Fibroblast of lung (primary cell): ENCODE results near the gene CORO2A. TPM values are rescaled to one million over a fixed set of nuclear protein-coding genes. Genes with fewer than 3 reads are reported as not detected.

Experiments
- DNase-seq, 2 donors: peaks; one replicate each; pipeline versions ENCODE4 v3.0.0 to v3.0.0-alpha.2; 2010; ENCODE audit warnings: low read depth in 2 of 2
- H2AFZ ChIP-seq: 2 replicates; pipeline ENCODE4 v1.5.1; 2012; ENCODE audit warnings: low read length, control low read depth, inconsistent platforms
- H3K27ac ChIP-seq: 2 replicates; pipeline ENCODE4 v1.5.1; 2011; ENCODE audit warnings: low read length, control low read depth; ENCODE audit not compliant: insufficient read depth
- H3K27me3 ChIP-seq: 2 replicates; pipeline ENCODE4 v1.5.1; 2011; ENCODE audit warnings: mild to moderate bottlenecking, low read length; ENCODE audit not compliant: control insufficient read depth, insufficient read depth
- H3K36me3 ChIP-seq: 2 replicates; pipeline ENCODE4 v1.5.1; 2011; ENCODE audit warnings: low read length; ENCODE audit not compliant: control insufficient read depth, insufficient read depth
- H3K4me1 ChIP-seq: 2 replicates; pipeline ENCODE4 v1.5.1; 2011; ENCODE audit warnings: low read length; ENCODE audit not compliant: control insufficient read depth, insufficient read depth; ENCODE audit errors: extremely low read depth
- H3K4me2 ChIP-seq: 2 replicates; pipeline ENCODE4 v1.5.1; 2011; ENCODE audit warnings: low read length, control low read depth; ENCODE audit not compliant: insufficient read depth; ENCODE audit errors: extremely low read depth
- H3K4me3 ChIP-seq, 4 experiments: fragments of 200-600 bp in 1 of 4; sonication (generic) in 1 of 4; replicated peaks in 1 of 4; 2 replicates each; pipeline ENCODE4 v1.5.1; 2011 to 2016; ENCODE audit warnings: low read length in 4 of 4, low read depth in 3 of 4, mild to moderate bottlenecking in 3 of 4, control low read depth in 2 of 4, inconsistent platforms in 1 of 4, mixed read lengths in 1 of 4; ENCODE audit not compliant: insufficient read depth in 1 of 4; ENCODE audit errors: control extremely low read depth in 1 of 4
- H3K79me2 ChIP-seq: 2 replicates; pipeline ENCODE4 v1.5.1; 2012; ENCODE audit warnings: mild to moderate bottlenecking, low read length, inconsistent platforms; ENCODE audit not compliant: control insufficient read depth, insufficient read depth
- H3K9ac ChIP-seq: 2 replicates; pipeline ENCODE4 v1.5.1; 2011; ENCODE audit warnings: mild to moderate bottlenecking, low read length, control low read depth; ENCODE audit not compliant: insufficient read depth
- H3K9me3 ChIP-seq: 2 replicates; pipeline ENCODE4 v1.5.1; 2012; ENCODE audit warnings: low read depth, low read length; ENCODE audit not compliant: control insufficient read depth, insufficient read depth
- H4K20me1 ChIP-seq: 2 replicates; pipeline ENCODE4 v1.5.1; 2011; ENCODE audit warnings: low read length; ENCODE audit not compliant: control insufficient read depth, insufficient read depth; ENCODE audit errors: extremely low read depth
- CTCF ChIP-seq, 2 donors: IDR thresholded peaks in 1 of 2; conservative IDR thresholded peaks in 1 of 2; 1 replicate in 1 of 2; 2 replicates in 1 of 2; pipeline ENCODE4 v1.5.1; 2011 to 2012; ENCODE audit warnings: low read length in 2 of 2, control low read depth in 1 of 2, inconsistent platforms in 1 of 2, low read depth in 1 of 2, mild to moderate bottlenecking in 1 of 2
- EZH2 ChIP-seq: IDR thresholded peaks from 2 replicates; pipeline ENCODE4 v1.5.1; 2012; ENCODE audit warnings: low read length, control low read depth, mild to moderate bottlenecking; ENCODE audit errors: missing control alignments
- polyA plus RNA-seq, 2 donors: library from polyadenylated mRNA; depleted of rRNA in 1 of 2; stranded (reverse) in 1 of 2; unstranded in 1 of 2; fragments of >200 nt; gene quantifications; 2 replicates each; pipeline ENCODE4 v1.2.1, GENCODE V29; 2011 to 2012; ENCODE audit warnings: missing spikeins in 1 of 2
- total RNA-seq: library from RNA; depleted of rRNA; stranded (reverse); fragments of >200 nt; gene quantifications from 2 replicates; pipeline ENCODE4 v1.2.1, GENCODE V29; 2014

Gene CORO2A
- total and polyA plus RNA-seq, 2 donors (not counting 1 experiment from before 2014, with no cell fraction given): 0.11 to 0.50 TPM

GRCh38 chr9:98228392-98229089, 36.1 kb upstream of the CORO2A start:
- no peak overlapping the region for H3K4me2 ChIP-seq
- DNase-seq: no peak
- H3K9ac ChIP-seq: no peak overlapping the region
- H3K27me3 ChIP-seq: no peaks in the 10 kb centered on the region
- peaks cover 22% of the 10 kb centered on the region for H3K4me1 ChIP-seq
- no peak overlapping the region for H2AFZ ChIP-seq
- H4K20me1 ChIP-seq: no peaks in the 10 kb centered on the region
- no peaks in the 10 kb centered on the region for H3K79me2 ChIP-seq
- no peak overlapping the region for H3K27ac ChIP-seq
- H3K9me3 ChIP-seq: no peaks in the 10 kb centered on the region
- no peak overlapping the region for H3K4me3 ChIP-seq
- H3K36me3 ChIP-seq: peaks cover 11% of the 10 kb centered on the region
- TF ChIP-seq EZH2: no peak
- no peak for TF ChIP-seq CTCF (conservative IDR thresholded peaks at IDR 0.05 in 1 of 2, IDR thresholded peaks at IDR 0.05 in 1 of 2; ENCODE audit: low read depth in 1 of 2, low read length in 2 of 2)

GRCh38 chr9:98227883-98228282, 35.4 kb upstream of the CORO2A start:
- no peak for TF ChIP-seq CTCF (conservative IDR thresholded peaks at IDR 0.05 in 1 of 2, IDR thresholded peaks at IDR 0.05 in 1 of 2; ENCODE audit: low read depth in 1 of 2, low read length in 2 of 2)
- TF ChIP-seq EZH2: no peak
- H3K79me2 ChIP-seq: no peaks in the 10 kb centered on the region
- no peak overlapping the region for H3K9ac ChIP-seq
- H3K4me1 ChIP-seq: peaks cover 23% of the 10 kb centered on the region
- H3K36me3 ChIP-seq: peaks cover 7% of the 10 kb centered on the region
- H3K27ac ChIP-seq: no peak overlapping the region
- H3K4me2 ChIP-seq: no peak overlapping the region
- DNase-seq: no peak
- H3K4me3 ChIP-seq: no peak overlapping the region
- no peaks in the 10 kb centered on the region for H3K27me3 ChIP-seq
- H4K20me1 ChIP-seq: no peaks in the 10 kb centered on the region
- no peaks in the 10 kb centered on the region for H3K9me3 ChIP-seq
- no peak overlapping the region for H2AFZ ChIP-seq

GRCh38 chr9:98226957-98227356, 34.5 kb upstream of the CORO2A start:
- DNase-seq: no peak
- peaks cover 7% of the 10 kb centered on the region for H3K36me3 ChIP-seq
- H3K79me2 ChIP-seq: no peaks in the 10 kb centered on the region
- no peak overlapping the region for H2AFZ ChIP-seq
- H3K9me3 ChIP-seq: no peaks in the 10 kb centered on the region
- H3K9ac ChIP-seq: no peak overlapping the region
- no peak overlapping the region for H3K4me2 ChIP-seq
- no peak overlapping the region for H3K4me3 ChIP-seq
- H3K27ac ChIP-seq: no peak overlapping the region
- peaks cover 28% of the 10 kb centered on the region for H3K4me1 ChIP-seq
- H4K20me1 ChIP-seq: no peaks in the 10 kb centered on the region
- TF ChIP-seq CTCF (conservative IDR thresholded peaks at IDR 0.05 in 1 of 2, IDR thresholded peaks at IDR 0.05 in 1 of 2; ENCODE audit: low read depth in 1 of 2, low read length in 2 of 2): no peak
- TF ChIP-seq EZH2: no peak
- H3K27me3 ChIP-seq: no peaks in the 10 kb centered on the region
